ENCODE results near the gene JAZF1.

The JAZF1 gene

DNA sequence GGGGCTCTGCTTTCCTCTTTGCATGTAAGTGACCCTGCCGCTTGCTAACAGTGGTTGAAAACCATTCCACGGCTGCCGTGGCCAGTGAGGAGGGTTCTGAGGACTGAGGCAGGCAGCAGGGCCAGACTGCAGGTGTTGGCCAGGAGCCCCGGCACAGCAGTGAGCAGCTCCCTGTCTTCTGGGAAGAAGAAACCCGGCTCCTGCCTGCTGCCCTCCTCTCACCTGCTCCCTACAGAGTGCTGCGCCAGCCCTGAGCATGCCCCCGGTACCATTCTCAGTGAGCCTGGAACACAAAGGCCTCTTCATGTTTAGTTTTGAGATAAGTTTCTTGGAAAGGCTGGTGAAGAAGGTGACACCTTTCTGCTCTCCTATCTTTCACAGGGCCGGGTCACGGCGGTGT, 240.7 kb downstream of the JAZF1 start:
- H3K79me2 ChIP-seq (ENCODE audit: insufficient read depth, low read length): no peaks in the 10 kb centered on the region
- TF ChIP-seq EZH2phosphoT487 (conservative IDR thresholded peaks at IDR 0.05; ENCODE audit: low read length): no peak
- TF ChIP-seq, protein P1, sequence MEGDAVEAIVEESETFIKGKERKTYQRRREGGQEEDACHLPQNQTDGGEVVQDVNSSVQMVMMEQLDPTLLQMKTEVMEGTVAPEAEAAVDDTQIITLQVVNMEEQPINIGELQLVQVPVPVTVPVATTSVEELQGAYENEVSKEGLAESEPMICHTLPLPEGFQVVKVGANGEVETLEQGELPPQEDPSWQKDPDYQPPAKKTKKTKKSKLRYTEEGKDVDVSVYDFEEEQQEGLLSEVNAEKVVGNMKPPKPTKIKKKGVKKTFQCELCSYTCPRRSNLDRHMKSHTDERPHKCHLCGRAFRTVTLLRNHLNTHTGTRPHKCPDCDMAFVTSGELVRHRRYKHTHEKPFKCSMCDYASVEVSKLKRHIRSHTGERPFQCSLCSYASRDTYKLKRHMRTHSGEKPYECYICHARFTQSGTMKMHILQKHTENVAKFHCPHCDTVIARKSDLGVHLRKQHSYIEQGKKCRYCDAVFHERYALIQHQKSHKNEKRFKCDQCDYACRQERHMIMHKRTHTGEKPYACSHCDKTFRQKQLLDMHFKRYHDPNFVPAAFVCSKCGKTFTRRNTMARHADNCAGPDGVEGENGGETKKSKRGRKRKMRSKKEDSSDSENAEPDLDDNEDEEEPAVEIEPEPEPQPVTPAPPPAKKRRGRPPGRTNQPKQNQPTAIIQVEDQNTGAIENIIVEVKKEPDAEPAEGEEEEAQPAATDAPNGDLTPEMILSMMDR (IDR thresholded peaks at IDR 0.05; ENCODE audit: insufficient read depth, low read length, poor library complexity, severe bottlenecking): no peak
- no peaks in the 10 kb centered on the region for H3F3A ChIP-seq (ENCODE audit: insufficient read depth)
- no peak overlapping the region for H3K27ac ChIP-seq (ENCODE audit: low read depth, low read length)
- H3K9me2 ChIP-seq (replicated peaks; ENCODE audit: insufficient read depth, low read length): no peaks in the 10 kb centered on the region
- no peak overlapping the region for H3K4me2 ChIP-seq (ENCODE audit: low read depth, low read length, poor library complexity, severe bottlenecking)
- no peak overlapping the region for H2AFZ ChIP-seq (ENCODE audit: low read depth, low read length, severe bottlenecking)
- no peak overlapping the region for H3K9ac ChIP-seq (ENCODE audit: low read length)
- H3K36me3 ChIP-seq (ENCODE audit: low read length): no peaks in the 10 kb centered on the region
- H3K9me3 ChIP-seq (ENCODE audit: insufficient read depth, low read length): no peaks in the 10 kb centered on the region
- no peaks in the 10 kb centered on the region for H4K20me1 ChIP-seq (ENCODE audit: low read depth, low read length)
- no peak overlapping the region for H3K4me3 ChIP-seq (ENCODE audit: insufficient read depth, low read length, poor library complexity, severe bottlenecking)
- no peaks in the 10 kb centered on the region for H3K27me3 ChIP-seq (ENCODE audit: low read length)

DNA sequence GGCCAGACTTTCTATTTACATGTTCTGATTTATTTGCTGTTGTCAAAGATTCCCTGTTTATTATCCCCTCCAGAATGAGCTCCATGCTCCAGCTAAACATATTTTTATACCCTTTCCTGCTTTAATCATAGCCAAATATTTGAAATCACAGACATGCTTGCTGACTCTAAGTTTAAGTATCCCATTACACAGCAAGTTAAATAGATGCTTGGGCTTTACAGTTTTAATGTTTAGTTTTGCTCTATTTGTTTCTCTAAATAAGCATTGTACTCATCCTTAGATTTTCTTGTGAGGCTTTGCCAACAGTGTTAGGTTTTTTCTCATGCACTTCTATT, 243.9 kb downstream of the JAZF1 start:
- no peak overlapping the region for H2AFZ ChIP-seq (ENCODE audit: low read depth, low read length, severe bottlenecking)
- no peaks in the 10 kb centered on the region for H4K20me1 ChIP-seq (ENCODE audit: low read depth, low read length)
- TF ChIP-seq, protein P1 (IDR thresholded peaks at IDR 0.05; ENCODE audit: insufficient read depth, low read length, poor library complexity, severe bottlenecking): no peak
- no peak for TF ChIP-seq EZH2phosphoT487 (conservative IDR thresholded peaks at IDR 0.05; ENCODE audit: low read length)
- no peak overlapping the region for H3K9ac ChIP-seq (ENCODE audit: low read length)
- H3K27me3 ChIP-seq (ENCODE audit: low read length): no peaks in the 10 kb centered on the region
- no peak overlapping the region for H3K4me3 ChIP-seq (ENCODE audit: insufficient read depth, low read length, poor library complexity, severe bottlenecking)
- no peaks in the 10 kb centered on the region for H3F3A ChIP-seq (ENCODE audit: insufficient read depth)
- no peak overlapping the region for H3K27ac ChIP-seq (ENCODE audit: low read depth, low read length)
- no peaks in the 10 kb centered on the region for H3K36me3 ChIP-seq (ENCODE audit: low read length)
- no peaks in the 10 kb centered on the region for H3K79me2 ChIP-seq (ENCODE audit: insufficient read depth, low read length)
- no peak overlapping the region for H3K4me2 ChIP-seq (ENCODE audit: low read depth, low read length, poor library complexity, severe bottlenecking)
- H3K9me2 ChIP-seq (replicated peaks; ENCODE audit: insufficient read depth, low read length): no peaks in the 10 kb centered on the region
- no peaks in the 10 kb centered on the region for H3K9me3 ChIP-seq (ENCODE audit: insufficient read depth, low read length)

DNA sequence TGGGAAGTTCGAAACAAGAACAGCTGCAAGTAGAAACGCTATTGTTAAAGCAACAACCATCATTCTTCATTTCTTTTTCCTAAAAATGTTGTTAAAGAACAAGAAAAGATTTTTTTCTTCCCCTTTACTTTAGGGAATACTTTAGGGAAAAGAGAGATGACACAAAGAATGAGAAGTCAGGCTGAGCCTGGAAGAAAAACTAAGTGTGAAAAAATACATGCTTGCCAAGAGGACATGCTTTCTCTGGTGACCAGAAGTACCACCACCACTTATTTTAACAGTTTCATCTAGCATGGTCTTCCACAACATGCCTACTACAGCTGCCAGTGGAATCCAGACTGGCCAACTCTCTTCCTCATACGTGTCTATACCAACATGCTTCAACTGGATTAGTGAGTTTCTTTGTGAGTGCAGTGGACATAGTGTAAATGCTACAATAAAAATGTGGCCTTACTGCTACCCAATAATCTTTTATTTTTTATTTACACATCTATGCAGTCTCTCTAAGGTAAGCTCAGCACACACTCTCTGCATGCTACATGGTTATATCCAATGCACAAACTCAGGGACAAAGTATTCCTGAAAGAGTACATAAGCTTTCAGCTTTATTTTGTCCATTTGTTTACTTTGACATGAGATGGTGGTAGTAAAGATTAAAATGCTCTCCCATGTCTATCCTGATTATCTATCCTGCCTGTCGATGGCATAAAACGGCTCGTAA, 244.4 kb downstream of the JAZF1 start:
- H4K20me1 ChIP-seq (ENCODE audit: low read depth, low read length): no peaks in the 10 kb centered on the region
- H3K27ac ChIP-seq (ENCODE audit: low read depth, low read length): no peak overlapping the region
- TF ChIP-seq EZH2phosphoT487 (conservative IDR thresholded peaks at IDR 0.05; ENCODE audit: low read length): no peak
- TF ChIP-seq, protein P1 (IDR thresholded peaks at IDR 0.05; ENCODE audit: insufficient read depth, low read length, poor library complexity, severe bottlenecking): no peak

More for the DNA sequence above, 244.4 kb downstream of the JAZF1 start:
- Histone ChIP-seq H3K36me3 (ENCODE audit: low read length) (no peaks in the 10 kb centered on the region), H3K4me2 (ENCODE audit: low read depth, low read length, poor library complexity, severe bottlenecking) (no peak overlapping the region), H3K27me3 (ENCODE audit: low read length) (no peaks in the 10 kb centered on the region), H3K9me3 (ENCODE audit: insufficient read depth, low read length) (no peaks in the 10 kb centered on the region), H3K9ac (ENCODE audit: low read length) (no peak overlapping the region), H3F3A (ENCODE audit: insufficient read depth) (no peaks in the 10 kb centered on the region), H3K9me2 (replicated peaks; ENCODE audit: insufficient read depth, low read length) (no peaks in the 10 kb centered on the region), H2AFZ (ENCODE audit: low read depth, low read length, severe bottlenecking) (no peak overlapping the region), H3K79me2 (ENCODE audit: insufficient read depth, low read length) (no peaks in the 10 kb centered on the region), H3K4me3 (ENCODE audit: insufficient read depth, low read length, poor library complexity, severe bottlenecking) (no peak overlapping the region)

Data from SU-DHL-6 (cell line).